ENCODE measurements around the gene HTT-AS. TPM values are rescaled to one million over a fixed set of nuclear protein-coding genes. Genes with fewer than 3 reads are reported as not detected.

Gene HTT-AS
- total RNA-seq, 1 donor from 2014 or later = not detected

DNA sequence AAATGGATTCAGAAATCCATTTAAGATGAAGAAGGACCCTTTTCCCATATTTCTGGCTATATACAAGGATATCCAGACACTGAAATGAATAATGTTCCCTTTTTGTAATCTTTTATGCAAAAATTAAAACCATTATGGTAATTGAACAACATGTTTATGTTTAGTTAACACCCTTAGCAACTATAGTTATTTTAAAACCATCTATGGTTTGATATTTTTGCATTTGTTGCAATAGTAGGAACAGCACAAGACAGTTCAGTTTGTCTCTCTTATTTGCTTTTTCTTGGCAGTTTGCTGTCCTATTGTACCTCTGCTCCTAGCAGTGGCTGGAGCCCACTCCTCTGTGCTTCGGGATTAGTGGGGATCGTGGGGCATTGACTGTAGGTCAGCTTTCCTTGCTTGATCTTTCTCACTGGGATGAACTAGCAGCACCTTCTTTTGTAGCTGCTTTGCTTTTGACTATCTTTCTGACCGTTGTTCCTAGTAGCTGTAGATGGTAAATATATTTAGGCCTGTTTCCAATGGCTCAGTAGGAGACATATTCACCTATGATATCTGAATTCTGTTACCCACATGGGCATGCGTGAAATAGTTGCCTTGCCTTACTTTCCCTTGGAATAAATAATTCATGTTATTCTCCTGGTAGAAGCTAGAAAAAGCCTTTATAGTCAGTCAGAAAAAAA is 12.9 kb upstream of the HTT-AS start:
- no peak for DNase-seq (ENCODE audit: low spot score)
- H3K27ac Mint-ChIP-seq (ENCODE audit: unreplicated experiment) = no peak overlapping the region

DNA sequence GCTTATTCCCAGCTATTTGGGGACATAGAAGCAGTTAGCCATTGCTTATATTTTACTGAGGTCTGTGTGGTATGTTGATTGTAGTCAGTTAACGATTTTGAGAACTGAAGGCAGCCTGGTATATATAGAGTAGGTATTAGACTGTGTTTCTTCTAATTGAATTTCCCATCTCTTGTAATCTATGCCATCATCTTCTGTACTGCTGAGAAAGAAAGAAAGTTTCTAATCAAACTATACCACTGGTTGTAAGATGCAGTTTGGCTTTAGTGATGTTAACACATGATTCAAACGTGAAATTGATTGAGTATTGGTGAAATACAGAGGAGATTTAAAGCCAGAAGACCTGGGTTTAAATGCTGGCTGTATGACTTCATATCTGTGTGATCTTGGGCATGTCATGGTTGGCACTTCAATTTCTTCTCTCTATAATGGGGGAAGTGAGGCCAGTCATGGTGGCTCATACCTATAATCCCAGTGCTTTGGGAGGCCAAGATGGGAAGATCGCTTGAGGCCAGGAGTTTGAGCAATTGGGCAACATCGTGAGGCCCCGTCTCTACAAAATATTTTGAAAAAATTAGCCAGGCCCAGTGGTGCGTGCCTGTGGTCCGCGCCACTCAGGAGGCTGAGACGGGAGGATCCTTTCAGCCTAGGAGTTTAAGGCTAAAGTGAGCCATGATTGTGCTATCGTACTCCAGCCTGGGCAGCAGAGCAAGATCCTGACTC is 11.8 kb upstream of the HTT-AS start:
- TF ChIP-seq CTCF (IDR thresholded peaks at IDR 0.05) = no peak
- peaks cover 8% of the 10 kb centered on the region for H3K36me3 Mint-ChIP-seq (ENCODE audit: low read depth)
- H3K4me3 Mint-ChIP-seq (ENCODE audit: unreplicated experiment) = no peak overlapping the region
- H3K4me1 Mint-ChIP-seq (ENCODE audit: low read depth) = peaks cover 26% of the 10 kb centered on the region
- no peaks in the 10 kb centered on the region for H3K27me3 Mint-ChIP-seq (ENCODE audit: low read depth)
- no peaks in the 10 kb centered on the region for H3K9me3 Mint-ChIP-seq (ENCODE audit: low read depth)
- no peak for DNase-seq (ENCODE audit: low spot score)
- H3K27ac Mint-ChIP-seq (ENCODE audit: unreplicated experiment) = no peak overlapping the region

More for the DNA sequence above, 12.9 kb upstream of the HTT-AS start:
- Mint-ChIP-seq H3K27me3 (ENCODE audit: low read depth) (no peaks in the 10 kb centered on the region), H3K36me3 (ENCODE audit: low read depth) (peaks cover 8% of the 10 kb centered on the region), H3K4me1 (ENCODE audit: low read depth) (peaks cover 26% of the 10 kb centered on the region), H3K4me3 (ENCODE audit: unreplicated experiment) (no peak overlapping the region), H3K9me3 (ENCODE audit: low read depth) (no peaks in the 10 kb centered on the region)
- no peak for TF ChIP-seq CTCF (IDR thresholded peaks at IDR 0.05)

GRCh38 chr4:3083732-3084131 is 9.4 kb upstream of the HTT-AS start:
- Mint-ChIP-seq H3K9me3 (ENCODE audit: low read depth) (no peaks in the 10 kb centered on the region), H3K27me3 (ENCODE audit: low read depth) (no peaks in the 10 kb centered on the region), H3K4me3 (ENCODE audit: unreplicated experiment) (no peak overlapping the region), H3K36me3 (ENCODE audit: low read depth) (peaks cover 7% of the 10 kb centered on the region), H3K4me1 (ENCODE audit: low read depth) (peaks cover 21% of the 10 kb centered on the region), H3K27ac (ENCODE audit: unreplicated experiment) (no peak overlapping the region)
- no peak for DNase-seq (ENCODE audit: low spot score)
- TF ChIP-seq CTCF (IDR thresholded peaks at IDR 0.05) = no peak

GRCh38 chr4:3082925-3083515 is 8.7 kb upstream of the HTT-AS start:
- Mint-ChIP-seq H3K27me3 (ENCODE audit: low read depth) (no peaks in the 10 kb centered on the region), H3K9me3 (ENCODE audit: low read depth) (no peaks in the 10 kb centered on the region), H3K27ac (ENCODE audit: unreplicated experiment) (peak overlapping the region; percentile 55), H3K36me3 (ENCODE audit: low read depth) (peaks cover 2% of the 10 kb centered on the region), H3K4me3 (ENCODE audit: unreplicated experiment) (no peak overlapping the region), H3K4me1 (ENCODE audit: low read depth) (peaks cover 23% of the 10 kb centered on the region)
- TF ChIP-seq CTCF (IDR thresholded peaks at IDR 0.05) = no peak
- no peak for DNase-seq (ENCODE audit: low spot score)

- DNase-seq (ENCODE audit: low spot score) = no peak
- Mint-ChIP-seq H3K4me1 (ENCODE audit: low read depth) (peaks cover 33% of the 10 kb centered on the region), H3K9me3 (ENCODE audit: low read depth) (no peaks in the 10 kb centered on the region), H3K4me3 (ENCODE audit: unreplicated experiment) (no peak overlapping the region), H3K27me3 (ENCODE audit: low read depth) (no peaks in the 10 kb centered on the region), H3K36me3 (ENCODE audit: low read depth) (peaks cover 2% of the 10 kb centered on the region), H3K27ac (ENCODE audit: unreplicated experiment) (no peak overlapping the region)
- TF ChIP-seq CTCF (IDR thresholded peaks at IDR 0.05) = no peak
Measured at GRCh38 chr4:3079694-3080123, 5.4 kb upstream of the HTT-AS start.

All from chondrocyte (in vitro differentiated cells).